H1 (cell line): Measurements from ENCODE around the gene TTC22. TPM values are rescaled to one million over a fixed set of nuclear protein-coding genes. Genes with fewer than 3 reads are reported as not detected.

Experiments
- ATF2 ChIP-seq: IDR thresholded peaks from 2 replicates; pipeline ENCODE4 v1.6.1; 2012; ENCODE audit warnings: low read length, inconsistent platforms
- FOSL1 ChIP-seq: IDR thresholded peaks from 2 replicates; pipeline ENCODE4 v1.6.1; 2011; ENCODE audit warnings: mild to moderate bottlenecking, low read depth, low read length, moderate library complexity; ENCODE audit not compliant: insufficient read depth
- GABPA ChIP-seq: IDR thresholded peaks from 2 replicates; pipeline ENCODE4 v1.6.1; 2011; ENCODE audit warnings: mild to moderate bottlenecking, low read length, moderate library complexity, borderline replicate concordance; ENCODE audit not compliant: insufficient read depth
- KDM1A ChIP-seq: fragments of 200-600, 300-600 bp; sonication (generic); IDR thresholded peaks from 2 replicates; pipeline ENCODE4 v1.7.1; 2016; ENCODE audit warnings: mild to moderate bottlenecking, low read length, borderline replicate concordance
- KDM4A ChIP-seq: IDR thresholded peaks from one replicate; pipeline ENCODE4 v1.7.1; 2012; ENCODE audit warnings: low read depth, mild to moderate bottlenecking, moderate library complexity, low read length, inconsistent platforms; ENCODE audit not compliant: severe bottlenecking
- KDM5A ChIP-seq: fragments of 200-600 bp; IDR thresholded peaks from 2 replicates; pipeline ENCODE4 v1.7.1; 2012; ENCODE audit warnings: mild to moderate bottlenecking, low read length, inconsistent platforms, mixed read lengths
- POLR2AphosphoS5 ChIP-seq: IDR thresholded peaks from 2 replicates; pipeline ENCODE4 v1.6.1; 2011; ENCODE audit warnings: low read depth, low read length
- POU5F1 ChIP-seq: IDR thresholded peaks from 2 replicates; pipeline ENCODE4 v1.6.1; 2011; ENCODE audit warnings: low read depth, mild to moderate bottlenecking, low read length, moderate library complexity
- RNF2 ChIP-seq: fragments of 200-900, 300-1000 bp; sonication (generic); IDR thresholded peaks from 2 replicates; pipeline ENCODE4 v1.7.1; 2016; ENCODE audit warnings: borderline replicate concordance, low read depth, mild to moderate bottlenecking, antibody characterized with exemption, low read length; ENCODE audit not compliant: poor library complexity, severe bottlenecking; ENCODE audit errors: missing control alignments
- SIRT6 ChIP-seq: IDR thresholded peaks from one replicate; pipeline ENCODE4 v1.7.1; 2012; ENCODE audit warnings: low read length, inconsistent platforms
- SUZ12 ChIP-seq: fragments of 200-600 bp; sonication (generic); IDR thresholded peaks from 2 replicates; pipeline ENCODE4 v1.6.1; 2012; ENCODE audit warnings: mild to moderate bottlenecking, inconsistent platforms, low read length, moderate library complexity, mixed read lengths
- polyA plus RNA-seq, 7 experiments: library from polyadenylated mRNA; depleted of rRNA in 3 of 7; stranded (reverse) in 5 of 7; unstranded in 2 of 7; fragments of >200 nt in 5 of 7; fragments of 200-250 nt in 2 of 7; gene quantifications; 1 replicate in 5 of 7; 2 replicates in 1 of 7; 4 replicates in 1 of 7; pipeline versions ENCODE4 v1.2.1 to v1.2.3, GENCODE V29; 2011 to 2013; ENCODE audit warnings: missing spikeins in 2 of 7, mixed read lengths in 2 of 7
- total RNA-seq: library from RNA; stranded (reverse); fragmentation: NEBNext Ultra II Directional; extraction: Animal tissue kit (Norgen Biotek cat#: 25700); gene quantifications from 2 replicates; pipeline ENCODE4 v1.2.1, GENCODE V29; 2021
- TF ChIP-seq, protein P1 (sequence below): IDR thresholded peaks from 2 replicates; pipeline ENCODE4 v1.6.1; 2012; ENCODE audit warnings: inconsistent platforms
- TF ChIP-seq, protein P2 (sequence below): IDR thresholded peaks from 2 replicates; pipeline ENCODE4 v1.6.1; 2011; ENCODE audit warnings: low read depth, mild to moderate bottlenecking, low read length; ENCODE audit not compliant: insufficient read depth

Gene TTC22
- total and polyA plus RNA-seq, 2 of the 8 experiments (the other 6 are each of a cell fraction or from before 2014, with no cell fraction given), result 1.00 to 1.6 TPM

DNA sequence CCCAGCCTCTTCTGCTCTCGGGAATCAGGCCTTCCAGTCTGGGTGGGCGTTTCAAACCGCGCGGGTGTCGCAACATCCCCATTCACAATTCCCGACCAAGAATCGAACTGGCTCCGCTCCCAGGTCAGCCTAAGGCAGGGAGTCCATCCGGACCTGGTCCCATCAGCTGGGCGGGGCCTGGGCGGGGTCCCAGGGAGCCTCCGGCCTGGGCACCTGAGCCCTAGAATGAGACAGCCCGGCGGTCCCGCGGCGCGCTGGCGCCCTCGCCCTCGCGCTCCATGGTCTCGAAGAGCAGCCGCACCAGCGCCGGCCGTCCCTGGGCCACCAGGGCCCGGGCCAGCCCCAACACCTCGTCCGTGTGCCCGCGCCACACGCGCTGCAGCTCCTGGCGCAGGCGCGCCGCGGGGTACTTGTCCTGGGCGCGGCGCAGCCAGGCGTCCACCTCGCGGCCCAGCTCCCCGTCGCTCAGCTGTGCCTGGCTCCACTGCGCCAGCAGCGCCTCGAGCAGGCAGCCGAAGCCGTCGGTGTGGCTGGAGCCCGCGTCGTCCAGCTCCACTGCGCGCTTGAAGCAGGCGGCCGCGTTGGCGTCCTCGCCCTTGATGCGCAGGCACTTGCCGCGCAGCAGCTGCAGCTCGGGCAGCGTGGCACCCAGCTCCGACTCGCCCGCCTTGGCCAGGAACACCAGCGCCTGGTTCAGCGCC, 19.9 kb downstream of the TTC22 start (continued):
- TF ChIP-seq KDM4A (peak; percentile 93), RNF2 (peak; percentile 64), FOSL1 (no peak), SUZ12 (peak; percentile 78), GABPA (peak; percentile 71; the same call in 1 of the 2 replicates), KDM5A (no peak), ATF2 (no peak), KDM1A (peak; percentile 26; the same call in 1 of the 2 replicates), POU5F1 (no peak), POLR2AphosphoS5 (no peak), SIRT6 (no peak)
- TF ChIP-seq, protein P1, sequence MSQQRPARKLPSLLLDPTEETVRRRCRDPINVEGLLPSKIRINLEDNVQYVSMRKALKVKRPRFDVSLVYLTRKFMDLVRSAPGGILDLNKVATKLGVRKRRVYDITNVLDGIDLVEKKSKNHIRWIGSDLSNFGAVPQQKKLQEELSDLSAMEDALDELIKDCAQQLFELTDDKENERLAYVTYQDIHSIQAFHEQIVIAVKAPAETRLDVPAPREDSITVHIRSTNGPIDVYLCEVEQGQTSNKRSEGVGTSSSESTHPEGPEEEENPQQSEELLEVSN, result peak; percentile 99
- TF ChIP-seq, protein P2, sequence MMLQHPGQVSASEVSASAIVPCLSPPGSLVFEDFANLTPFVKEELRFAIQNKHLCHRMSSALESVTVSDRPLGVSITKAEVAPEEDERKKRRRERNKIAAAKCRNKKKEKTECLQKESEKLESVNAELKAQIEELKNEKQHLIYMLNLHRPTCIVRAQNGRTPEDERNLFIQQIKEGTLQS, result no peak
